ENCODE measurements around the gene ZBTB21. TPM values are rescaled to one million over a fixed set of nuclear protein-coding genes. Genes with fewer than 3 reads are reported as not detected.
"Not testable (repeated sequence)": the region's sequence is repeated elsewhere in the genome, so short reads cannot be mapped to it uniquely, and the experiment has no call there.

The ZBTB21 gene
- total RNA-seq, 2 experiments from 2014 or later, result 18.0 to 18.4 TPM

DNA sequence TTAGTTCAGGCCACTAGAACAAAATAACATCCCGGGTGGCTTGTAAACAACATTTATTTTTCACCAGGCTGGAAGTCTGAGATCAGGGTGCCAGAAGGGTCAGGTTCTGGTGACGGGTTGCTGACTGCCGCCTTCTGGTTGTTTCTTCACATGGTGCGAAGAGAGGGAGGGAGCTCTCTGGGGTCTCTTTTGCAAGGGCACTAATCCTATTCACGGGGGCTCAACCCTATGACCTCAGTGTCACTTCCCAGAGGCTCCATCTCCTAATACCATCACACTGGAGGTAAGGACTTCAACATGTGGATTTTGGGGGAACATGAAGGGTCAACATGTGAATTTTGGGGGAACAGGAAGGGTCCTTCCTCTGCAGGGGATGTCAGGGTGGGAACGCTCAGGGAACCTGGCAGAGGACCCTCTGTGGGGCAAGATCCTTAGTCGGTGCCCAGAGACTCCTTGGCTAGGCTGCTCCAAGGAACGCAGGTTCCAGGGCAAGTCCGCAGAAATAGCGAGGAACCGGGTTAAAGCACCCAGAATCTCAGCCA, 47.7 kb downstream of the ZBTB21 start:
- no peak for DNase-seq
- ChIA-PET POLR2A (no interaction called here), CTCF (no interaction called here)
- H3K4me1 Mint-ChIP-seq, result no peaks in the 10 kb centered on the region
- no peaks in the 10 kb centered on the region for H3K9me3 Mint-ChIP-seq
- H3K27me3 Mint-ChIP-seq, result peaks cover 12% of the 10 kb centered on the region
- H3K27ac Mint-ChIP-seq, result no peak overlapping the region
- no peaks in the 10 kb centered on the region for H3K36me3 Mint-ChIP-seq (ENCODE audit: low read depth)
- no peak overlapping the region for H3K4me3 Mint-ChIP-seq

DNA sequence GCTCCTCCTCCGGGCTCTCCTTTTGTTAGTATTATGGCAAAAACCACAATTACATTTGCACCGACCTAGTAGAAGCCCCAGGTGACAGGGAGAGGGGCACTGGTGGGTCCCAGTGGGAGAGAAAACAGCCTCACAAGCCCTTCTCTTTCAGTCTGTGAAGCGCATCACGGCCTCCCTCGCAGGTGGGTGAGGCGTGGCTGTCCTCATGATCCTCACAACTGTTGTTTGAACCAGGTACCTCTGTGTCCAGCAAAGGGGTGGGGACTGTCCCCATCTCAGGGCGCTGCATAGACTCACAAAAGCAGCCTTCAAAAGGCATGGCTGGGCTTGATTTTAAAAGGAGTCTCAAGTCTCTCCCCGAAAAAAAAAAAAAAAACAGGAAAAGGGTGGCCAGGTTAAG, 48.4 kb downstream of the ZBTB21 start:
- H3K4me3 Mint-ChIP-seq, result no peak overlapping the region

GRCh38 chr21:41961282-41961701, 48.9 kb downstream of the ZBTB21 start:
- DNase-seq, result no peak
- H3K27ac Mint-ChIP-seq, result no peak overlapping the region
- ChIA-PET CTCF (no interaction called here), POLR2A (no interaction called here)
- no peaks in the 10 kb centered on the region for H3K4me1 Mint-ChIP-seq
- H3K36me3 Mint-ChIP-seq (ENCODE audit: low read depth), result no peaks in the 10 kb centered on the region
- peaks cover 12% of the 10 kb centered on the region for H3K27me3 Mint-ChIP-seq
- H3K9me3 Mint-ChIP-seq, result no peaks in the 10 kb centered on the region
- H3K4me3 Mint-ChIP-seq, result no peak overlapping the region

More for the DNA sequence above, 48.4 kb downstream of the ZBTB21 start:
- Mint-ChIP-seq H3K4me1 (no peaks in the 10 kb centered on the region), H3K27ac (no peak overlapping the region), H3K27me3 (peaks cover 12% of the 10 kb centered on the region), H3K9me3 (no peaks in the 10 kb centered on the region), H3K36me3 (ENCODE audit: low read depth) (no peaks in the 10 kb centered on the region)
- DNase-seq, result no peak
- CTCF ChIA-PET, result no interaction called here
- POLR2A ChIA-PET, result no interaction called here

- H3K36me3 Mint-ChIP-seq (ENCODE audit: low read depth), result no peaks in the 10 kb centered on the region
- ChIA-PET POLR2A (no interaction called here), CTCF (no interaction called here)
- no peaks in the 10 kb centered on the region for H3K4me1 Mint-ChIP-seq
- no peak overlapping the region for H3K27ac Mint-ChIP-seq
- no peaks in the 10 kb centered on the region for H3K9me3 Mint-ChIP-seq
- DNase-seq, result no peak
- peaks cover 12% of the 10 kb centered on the region for H3K27me3 Mint-ChIP-seq
- H3K4me3 Mint-ChIP-seq, result no peak overlapping the region
Observed at GRCh38 chr21:41960386-41960785, 49.8 kb downstream of the ZBTB21 start.

DNA sequence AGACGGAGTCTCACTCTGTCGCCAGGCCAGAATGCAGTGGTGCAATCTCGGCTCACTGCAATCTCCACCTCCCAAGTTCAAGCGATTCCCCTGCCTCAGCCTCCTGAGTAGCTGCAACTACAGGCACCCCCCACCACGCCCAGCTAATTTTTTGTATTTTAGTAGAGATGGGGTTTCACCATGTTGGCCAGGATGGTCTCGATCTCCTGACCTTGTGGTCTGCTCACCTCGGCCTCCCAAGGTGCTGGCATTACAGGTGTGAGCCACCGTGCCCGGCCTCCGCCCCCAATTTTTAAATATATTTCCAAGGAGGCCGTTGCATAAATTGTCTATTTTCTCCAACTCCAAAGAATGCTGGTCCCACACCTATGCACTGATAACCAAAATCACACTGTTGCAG, 50.5 kb downstream of the ZBTB21 start:
- DNase-seq; POLR2A ChIA-PET; H3K36me3 Mint-ChIP-seq (ENCODE audit: low read depth); H3K4me3 Mint-ChIP-seq; H3K27ac Mint-ChIP-seq; CTCF ChIA-PET; H3K9me3 Mint-ChIP-seq; H3K4me1 Mint-ChIP-seq: not testable (repeated sequence)
- peaks cover 17% of the 10 kb centered on the region for H3K27me3 Mint-ChIP-seq

GRCh38 chr21:41958886-41959563, 51.1 kb downstream of the ZBTB21 start:
- Mint-ChIP-seq H3K4me1 (peaks cover 6% of the 10 kb centered on the region), H3K4me3 (no peak overlapping the region), H3K36me3 (ENCODE audit: low read depth) (no peaks in the 10 kb centered on the region), H3K27me3 (peaks cover 23% of the 10 kb centered on the region), H3K9me3 (no peaks in the 10 kb centered on the region), H3K27ac (no peak overlapping the region)
- no peak for DNase-seq
- POLR2A ChIA-PET, result no interaction called here
- CTCF ChIA-PET, result no interaction called here

- no peak overlapping the region for H3K27ac Mint-ChIP-seq
- H3K4me1 Mint-ChIP-seq, result peaks cover 6% of the 10 kb centered on the region
- DNase-seq, result no peak
- ChIA-PET CTCF (no interaction called here), POLR2A (no interaction called here)
- peaks cover 23% of the 10 kb centered on the region for H3K27me3 Mint-ChIP-seq
- no peaks in the 10 kb centered on the region for H3K9me3 Mint-ChIP-seq
- H3K4me3 Mint-ChIP-seq, result no peak overlapping the region
- no peaks in the 10 kb centered on the region for H3K36me3 Mint-ChIP-seq (ENCODE audit: low read depth)
Observed at GRCh38 chr21:41957991-41958766, 52.0 kb downstream of the ZBTB21 start.

- H3K9me3 Mint-ChIP-seq, result no peaks in the 10 kb centered on the region
- ChIA-PET POLR2A (no interaction called here), CTCF (no interaction called here)
- peaks cover 29% of the 10 kb centered on the region for H3K27me3 Mint-ChIP-seq
- peaks cover 6% of the 10 kb centered on the region for H3K4me1 Mint-ChIP-seq
- no peak overlapping the region for H3K27ac Mint-ChIP-seq
- H3K4me3 Mint-ChIP-seq, result no peak overlapping the region
- H3K36me3 Mint-ChIP-seq (ENCODE audit: low read depth), result no peaks in the 10 kb centered on the region
- DNase-seq, result no peak
Observed at GRCh38 chr21:41956926-41957729, 53.0 kb downstream of the ZBTB21 start.

- peaks cover 6% of the 10 kb centered on the region for H3K4me1 Mint-ChIP-seq
- H3K36me3 Mint-ChIP-seq (ENCODE audit: low read depth), result no peaks in the 10 kb centered on the region
- H3K27me3 Mint-ChIP-seq, result peaks cover 29% of the 10 kb centered on the region
- no peak overlapping the region for H3K4me3 Mint-ChIP-seq
- no peak overlapping the region for H3K27ac Mint-ChIP-seq
- DNase-seq, result no peak
- no peaks in the 10 kb centered on the region for H3K9me3 Mint-ChIP-seq
- ChIA-PET POLR2A (no interaction called here), CTCF (no interaction called here)
Observed at GRCh38 chr21:41955516-41955915, 54.6 kb downstream of the ZBTB21 start.

DNA sequence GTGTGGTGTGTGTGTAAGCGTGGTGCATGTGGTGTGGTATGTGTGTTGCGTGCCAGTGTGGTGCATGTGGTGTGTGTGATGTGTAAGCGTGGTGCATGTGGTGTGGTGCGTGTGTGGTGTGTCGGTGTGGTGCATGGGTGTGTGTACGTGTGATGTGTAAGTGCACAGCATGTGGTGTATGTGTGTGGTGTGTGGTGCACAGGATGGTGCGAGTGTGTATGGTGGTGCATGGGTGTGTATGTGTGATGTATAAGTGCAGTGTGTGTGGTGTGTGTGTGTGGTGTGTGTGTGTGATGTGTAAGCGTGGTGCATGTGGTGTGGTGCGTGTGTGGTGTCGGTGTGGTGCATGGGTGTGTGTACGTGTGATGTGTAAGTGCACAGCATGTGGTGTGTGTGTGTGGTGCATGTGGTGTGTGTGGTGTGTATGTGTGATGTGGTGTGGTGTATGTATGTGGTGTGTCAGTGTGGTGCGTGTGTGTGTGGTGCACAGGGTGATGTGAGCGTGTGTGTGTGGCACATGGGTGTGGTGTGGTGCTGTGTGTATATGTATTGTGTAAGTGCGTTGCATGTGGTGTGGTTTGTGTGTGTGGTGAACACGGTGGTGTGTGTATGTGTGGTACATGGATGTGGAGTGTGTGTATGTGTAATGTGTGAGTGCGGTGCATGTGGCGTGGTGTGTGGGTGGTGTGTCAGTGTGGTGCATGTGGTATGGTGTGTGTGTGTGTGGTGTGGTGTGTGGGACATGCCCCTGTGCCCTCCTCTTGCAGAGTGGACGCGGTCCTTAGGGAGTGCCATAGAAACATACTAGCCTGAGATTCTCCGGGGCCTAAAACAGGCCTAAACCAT, 55.3 kb downstream of the ZBTB21 start:
- DNase-seq, result no peak
- Mint-ChIP-seq H3K27ac (no peak overlapping the region), H3K4me1 (peaks cover 6% of the 10 kb centered on the region), H3K27me3 (peaks cover 27% of the 10 kb centered on the region), H3K36me3 (ENCODE audit: low read depth) (no peaks in the 10 kb centered on the region), H3K9me3 (no peaks in the 10 kb centered on the region), H3K4me3 (no peak overlapping the region)
- POLR2A ChIA-PET, result no interaction called here
- CTCF ChIA-PET, result no interaction called here

- Mint-ChIP-seq H3K27me3 (peaks cover 27% of the 10 kb centered on the region), H3K9me3 (no peaks in the 10 kb centered on the region), H3K4me1 (peaks cover 6% of the 10 kb centered on the region), H3K27ac (no peak within 1 kb of the TSS), H3K36me3 (ENCODE audit: low read depth) (no peaks in the 10 kb centered on the region), H3K4me3 (no peak within 1 kb of the TSS)
- CTCF ChIA-PET, result no interaction called here
- POLR2A ChIA-PET, result no interaction called here
- no peak for DNase-seq
Observed at GRCh38 chr21:41953831-41954653, 56.1 kb downstream of the ZBTB21 start, which contains the start of gene C2CD2. Gene C2CD2 (minus strand): TSS chr21:41954018. CDS start chr21:41953648, 370 bp downstream.

DNA sequence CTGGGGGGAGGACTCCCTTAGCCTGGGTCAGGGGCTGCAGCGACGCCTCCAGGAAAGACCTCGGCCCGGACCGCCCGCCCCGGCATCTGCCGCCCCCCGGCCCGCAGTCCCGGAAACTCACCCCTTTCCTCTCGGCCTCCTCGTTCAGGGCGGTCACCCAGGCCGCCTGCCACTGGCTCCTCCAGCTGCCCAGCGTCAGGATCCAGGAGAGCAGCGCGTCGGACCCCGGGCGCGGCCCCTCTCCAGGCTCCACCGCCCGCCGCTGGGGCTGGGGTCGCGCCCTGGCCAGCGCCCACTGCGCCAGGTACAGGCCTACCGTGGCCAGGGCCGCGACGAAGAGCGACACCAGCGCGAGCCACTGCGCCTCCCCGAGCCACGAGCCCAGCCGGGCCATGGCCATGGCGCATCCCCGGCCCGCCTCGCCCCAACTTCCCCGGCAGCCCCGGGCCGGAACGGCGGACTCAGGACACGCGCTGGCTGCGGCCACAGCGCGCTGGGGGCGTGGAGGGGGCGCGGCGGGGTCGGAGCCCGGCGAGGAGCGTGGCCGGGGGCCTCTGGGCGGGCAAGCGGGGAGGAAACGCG, 56.8 kb downstream of the ZBTB21 start:
- POLR2A ChIA-PET, result no interaction called here
- DNase-seq, result no peak
- peaks cover 6% of the 10 kb centered on the region for H3K4me1 Mint-ChIP-seq
- CTCF ChIA-PET, result interaction anchor here (1.4 kb wide), 1 partner anchor 155 kb away, joined by 3 read pairs; no protein-coding TSS in a partner anchor
- no peaks in the 10 kb centered on the region for H3K9me3 Mint-ChIP-seq
- no peak overlapping the region for H3K4me3 Mint-ChIP-seq
- H3K36me3 Mint-ChIP-seq (ENCODE audit: low read depth), result no peaks in the 10 kb centered on the region
- no peak overlapping the region for H3K27ac Mint-ChIP-seq
- H3K27me3 Mint-ChIP-seq, result peaks cover 27% of the 10 kb centered on the region
